HG03520 (cell line): Measurements from ENCODE around the gene CROCC2.

Experiments
- ATAC-seq: cut with Tn5 transposase; IDR thresholded peaks from one replicate; pipeline ENCODE4 v1.9.1; 2021; ENCODE audit warnings: mild to moderate bottlenecking, moderate library complexity; ENCODE audit not compliant: unreplicated experiment

CROCC2 gene

GRCh38 chr2:240875228-240876034 lies 30.7 kb upstream of the CROCC2 start:
- no peak for ATAC-seq

GRCh38 chr2:240876035-240876474 lies 30.1 kb upstream of the CROCC2 start:
- ATAC-seq = no peak

GRCh38 chr2:240876475-240877251 lies 29.5 kb upstream of the CROCC2 start:
- no peak for ATAC-seq

- ATAC-seq = no peak
Observed at GRCh38 chr2:240877460-240878340, 28.4 kb upstream of the CROCC2 start.

GRCh38 chr2:240878341-240878936 lies 27.7 kb upstream of the CROCC2 start:
- no peak for ATAC-seq

GRCh38 chr2:240879105-240879504 lies 27.0 kb upstream of the CROCC2 start:
- no peak for ATAC-seq

GRCh38 chr2:240881913-240882312 lies 24.2 kb upstream of the CROCC2 start:
- ATAC-seq = no peak

GRCh38 chr2:240884221-240884620 lies 21.9 kb upstream of the CROCC2 start:
- ATAC-seq = no peak

- no peak for ATAC-seq
Observed at GRCh38 chr2:240884745-240885144, 21.4 kb upstream of the CROCC2 start.

GRCh38 chr2:240885566-240885965 lies 20.6 kb upstream of the CROCC2 start:
- ATAC-seq = no peak

GRCh38 chr2:240886023-240886565 lies 20.0 kb upstream of the CROCC2 start:
- no peak for ATAC-seq

- no peak for ATAC-seq
Observed at GRCh38 chr2:240886678-240887609, 19.2 kb upstream of the CROCC2 start.

- ATAC-seq = no peak
Observed at GRCh38 chr2:240887631-240888030, 18.5 kb upstream of the CROCC2 start.

- ATAC-seq = no peak
Observed at GRCh38 chr2:240888130-240888889, 17.8 kb upstream of the CROCC2 start.

- ATAC-seq = no peak
Observed at GRCh38 chr2:240888890-240889573, 17.1 kb upstream of the CROCC2 start.

- no peak for ATAC-seq
Observed at GRCh38 chr2:240889601-240890560, 16.3 kb upstream of the CROCC2 start.

- no peak for ATAC-seq
Observed at GRCh38 chr2:240890691-240891090, 15.4 kb upstream of the CROCC2 start.
